ENCODE results near the gene TAPT1.
"Not testable (repeated sequence)": the region's sequence is repeated elsewhere in the genome, so short reads cannot be mapped to it uniquely, and the experiment has no call there.

TAPT1 gene

GRCh38 chr4:16169490-16169889 is 56.8 kb downstream of the TAPT1 start:
- no peak for DNase-seq (ENCODE audit: low spot score)

GRCh38 chr4:16168710-16169388 is 57.4 kb downstream of the TAPT1 start:
- no peak for DNase-seq (ENCODE audit: low spot score)

GRCh38 chr4:16168144-16168543 is 58.1 kb downstream of the TAPT1 start:
- DNase-seq (ENCODE audit: low spot score): no peak

GRCh38 chr4:16165931-16166330 is 60.3 kb downstream of the TAPT1 start:
- no peak for DNase-seq (ENCODE audit: low spot score)

- no peak for DNase-seq (ENCODE audit: low spot score)
Observed at GRCh38 chr4:16162891-16163290, 63.4 kb downstream of the TAPT1 start.

GRCh38 chr4:16161851-16162408 is 64.3 kb downstream of the TAPT1 start:
- no peak for DNase-seq (ENCODE audit: low spot score)

- DNase-seq (ENCODE audit: low spot score): no peak
Observed at GRCh38 chr4:16160457-16160856, 65.8 kb downstream of the TAPT1 start.

- DNase-seq (ENCODE audit: low spot score): no peak
Observed at GRCh38 chr4:16159286-16159685, 67.0 kb downstream of the TAPT1 start.

- DNase-seq (ENCODE audit: low spot score): no peak
Observed at GRCh38 chr4:16158504-16158852, 67.8 kb downstream of the TAPT1 start.

- no peak for DNase-seq (ENCODE audit: low spot score)
Observed at GRCh38 chr4:16157609-16158503, 68.4 kb downstream of the TAPT1 start.

- DNase-seq (ENCODE audit: low spot score): no peak
Observed at GRCh38 chr4:16155528-16156169, 70.6 kb downstream of the TAPT1 start.

GRCh38 chr4:16154451-16154850 is 71.8 kb downstream of the TAPT1 start:
- no peak for DNase-seq (ENCODE audit: low spot score)

GRCh38 chr4:16150716-16151115 is 75.6 kb downstream of the TAPT1 start:
- DNase-seq (ENCODE audit: low spot score): no peak

GRCh38 chr4:16144913-16145312 is 81.4 kb downstream of the TAPT1 start:
- not testable (repeated sequence) for DNase-seq (ENCODE audit: low spot score)

GRCh38 chr4:16142598-16143310 is 83.5 kb downstream of the TAPT1 start:
- DNase-seq (ENCODE audit: low spot score): no peak

- DNase-seq (ENCODE audit: low spot score): no peak
Observed at GRCh38 chr4:16140879-16141249, 85.4 kb downstream of the TAPT1 start.

GRCh38 chr4:16140231-16140878 is 85.9 kb downstream of the TAPT1 start:
- DNase-seq (ENCODE audit: low spot score): no peak

GRCh38 chr4:16139066-16139945 is 87.0 kb downstream of the TAPT1 start:
- no peak for DNase-seq (ENCODE audit: low spot score)

- no peak for DNase-seq (ENCODE audit: low spot score)
Observed at GRCh38 chr4:16136827-16137226, 89.4 kb downstream of the TAPT1 start.

- no peak for DNase-seq (ENCODE audit: low spot score)
Observed at GRCh38 chr4:16136311-16136710, 90.0 kb downstream of the TAPT1 start.

- DNase-seq (ENCODE audit: low spot score): no peak
Observed at GRCh38 chr4:16133406-16133805, 92.9 kb downstream of the TAPT1 start.

All from CD4-positive, alpha-beta T cell treated with Interleukin-6 at 100 ng/mL for 8 hours (primary cell).